GM10266 (cell line): ENCODE results near the gene ASXL3.

Experiments
- DNase-seq: peaks from one replicate; pipeline ENCODE4 v3.0.0; 2012; ENCODE audit errors: extremely low spot score
- TF ChIP-seq, protein P1 (sequence below): IDR thresholded peaks from 2 replicates; pipeline ENCODE4 v1.5.1; 2012; ENCODE audit warnings: mild to moderate bottlenecking, low read depth; ENCODE audit not compliant: control insufficient read depth, insufficient read depth; ENCODE audit errors: missing control alignments

ASXL3 gene

DNA sequence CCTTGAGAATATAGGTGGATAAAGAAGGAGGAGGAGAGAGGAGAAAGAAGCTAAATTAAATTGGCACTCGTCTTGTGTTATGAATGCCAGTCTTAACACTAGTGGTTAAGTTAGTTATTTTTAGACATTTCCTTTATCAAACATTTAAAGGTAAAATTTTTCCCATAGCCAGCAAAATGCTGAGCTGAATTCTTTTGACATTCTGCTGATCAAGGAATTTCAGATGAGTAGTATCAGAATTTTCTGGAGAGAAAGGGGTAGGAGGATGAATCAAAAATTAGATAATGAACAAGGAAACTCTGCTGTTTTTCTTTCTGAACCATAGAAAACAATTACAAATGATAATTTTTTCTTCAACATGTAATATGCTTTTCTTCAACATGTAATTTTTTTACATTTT is 52.5 kb downstream of the ASXL3 start:
- DNase-seq, result no peak
- TF ChIP-seq, protein P1, sequence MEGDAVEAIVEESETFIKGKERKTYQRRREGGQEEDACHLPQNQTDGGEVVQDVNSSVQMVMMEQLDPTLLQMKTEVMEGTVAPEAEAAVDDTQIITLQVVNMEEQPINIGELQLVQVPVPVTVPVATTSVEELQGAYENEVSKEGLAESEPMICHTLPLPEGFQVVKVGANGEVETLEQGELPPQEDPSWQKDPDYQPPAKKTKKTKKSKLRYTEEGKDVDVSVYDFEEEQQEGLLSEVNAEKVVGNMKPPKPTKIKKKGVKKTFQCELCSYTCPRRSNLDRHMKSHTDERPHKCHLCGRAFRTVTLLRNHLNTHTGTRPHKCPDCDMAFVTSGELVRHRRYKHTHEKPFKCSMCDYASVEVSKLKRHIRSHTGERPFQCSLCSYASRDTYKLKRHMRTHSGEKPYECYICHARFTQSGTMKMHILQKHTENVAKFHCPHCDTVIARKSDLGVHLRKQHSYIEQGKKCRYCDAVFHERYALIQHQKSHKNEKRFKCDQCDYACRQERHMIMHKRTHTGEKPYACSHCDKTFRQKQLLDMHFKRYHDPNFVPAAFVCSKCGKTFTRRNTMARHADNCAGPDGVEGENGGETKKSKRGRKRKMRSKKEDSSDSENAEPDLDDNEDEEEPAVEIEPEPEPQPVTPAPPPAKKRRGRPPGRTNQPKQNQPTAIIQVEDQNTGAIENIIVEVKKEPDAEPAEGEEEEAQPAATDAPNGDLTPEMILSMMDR, result no peak

DNA sequence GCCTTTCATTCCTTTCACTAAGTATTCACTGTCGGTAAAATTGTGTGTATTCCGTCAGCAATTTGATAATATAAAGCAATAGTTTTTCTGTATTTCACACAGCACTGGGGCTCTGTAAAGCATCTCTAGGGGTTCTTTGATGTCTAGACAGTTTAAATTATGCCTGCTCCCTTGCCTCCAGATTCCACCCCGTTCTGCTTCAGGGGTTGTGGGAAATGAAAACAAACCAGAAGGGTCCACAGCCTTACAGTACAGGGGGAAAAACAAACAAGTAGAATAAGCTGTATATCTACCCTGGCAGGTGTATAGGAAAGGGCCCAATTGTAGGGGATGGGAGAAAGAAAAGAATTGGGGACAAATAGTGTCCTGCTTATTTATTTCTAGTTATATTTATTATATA is 63.1 kb downstream of the ASXL3 start:
- TF ChIP-seq, protein P1, result no peak
- DNase-seq, result no peak

DNA sequence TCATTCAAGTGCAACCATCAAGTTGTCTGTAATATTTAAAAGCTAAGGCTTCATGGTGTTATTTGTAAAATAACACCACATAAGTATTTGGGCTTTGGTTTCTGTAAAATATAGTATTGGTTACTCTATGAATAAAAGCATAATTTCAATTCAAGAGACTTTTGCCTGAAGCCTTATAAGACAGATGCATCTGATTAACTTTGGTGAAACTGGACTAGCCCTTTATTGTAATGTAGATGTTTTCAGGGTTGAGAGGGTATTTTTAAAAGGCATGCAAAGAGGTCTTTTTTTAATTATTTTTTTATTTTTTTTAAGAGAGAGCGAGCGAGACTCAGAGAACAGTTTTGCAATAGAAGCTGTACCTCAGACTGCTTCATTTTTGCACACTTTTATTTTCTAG is 66.5 kb downstream of the ASXL3 start:
- TF ChIP-seq, protein P1, result no peak
- DNase-seq, result no peak

DNA sequence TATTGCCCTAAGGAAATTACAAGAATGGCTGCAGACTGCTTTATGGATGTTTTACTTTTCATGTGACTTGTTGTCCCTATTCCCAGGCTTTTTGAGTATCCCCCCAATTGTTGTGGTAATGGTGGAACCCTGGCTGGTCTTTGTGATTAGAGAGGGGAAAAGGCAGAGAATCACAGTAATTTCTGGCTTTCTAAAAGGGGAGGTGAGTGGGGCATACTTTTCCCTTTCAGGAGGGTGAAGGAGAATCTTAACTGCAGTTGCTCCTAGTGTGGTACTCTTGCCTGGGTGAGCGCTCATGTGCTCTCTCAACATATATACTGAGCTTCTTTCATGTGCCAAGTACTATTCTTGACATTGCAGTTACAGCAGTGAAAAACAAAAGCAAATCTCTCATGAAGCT is 69.3 kb downstream of the ASXL3 start:
- DNase-seq, result no peak

DNA sequence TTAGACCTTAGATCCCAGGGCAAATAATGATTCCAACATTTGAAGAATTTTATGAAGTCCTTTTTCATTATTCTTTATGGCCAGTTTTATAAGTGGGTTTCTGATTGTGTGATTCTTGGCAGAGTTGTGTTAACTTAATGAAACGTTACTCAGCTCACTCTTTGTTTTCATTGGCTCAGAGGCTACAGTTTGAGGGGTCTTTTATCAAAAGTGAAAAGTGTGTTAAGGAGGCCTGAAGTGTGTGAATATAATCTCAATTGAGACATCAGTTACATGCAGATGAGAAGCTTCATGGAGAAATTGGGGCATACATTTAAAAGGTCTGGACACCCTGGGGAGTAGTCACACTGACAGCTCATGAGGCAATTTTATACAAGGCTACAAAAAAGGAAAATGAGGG is 74.6 kb downstream of the ASXL3 start:
- TF ChIP-seq, protein P1, result no peak

More for the DNA sequence above, 69.3 kb downstream of the ASXL3 start:
- TF ChIP-seq, protein P1, result no peak

DNA sequence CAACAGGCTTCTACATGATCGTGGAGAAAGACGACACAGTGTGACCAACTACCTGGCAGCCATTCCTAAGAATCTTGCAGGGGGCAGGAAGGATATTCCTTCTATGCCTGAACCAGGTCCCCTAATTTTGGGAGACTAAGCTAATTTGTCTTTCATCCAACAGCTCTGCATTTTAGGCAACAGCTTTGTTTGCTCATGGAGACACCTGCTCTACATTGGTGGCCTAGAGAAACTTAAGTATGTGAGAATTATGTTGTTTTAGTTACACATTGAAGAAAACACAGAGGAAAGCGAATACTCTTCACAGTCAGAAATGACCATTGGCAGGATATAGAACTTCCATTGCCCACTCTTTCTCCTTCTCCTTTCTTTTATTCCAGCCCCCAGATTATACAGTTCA is 75.2 kb downstream of the ASXL3 start:
- TF ChIP-seq, protein P1, result no peak
- DNase-seq, result no peak

More for the DNA sequence above, 74.6 kb downstream of the ASXL3 start:
- no peak for DNase-seq

DNA sequence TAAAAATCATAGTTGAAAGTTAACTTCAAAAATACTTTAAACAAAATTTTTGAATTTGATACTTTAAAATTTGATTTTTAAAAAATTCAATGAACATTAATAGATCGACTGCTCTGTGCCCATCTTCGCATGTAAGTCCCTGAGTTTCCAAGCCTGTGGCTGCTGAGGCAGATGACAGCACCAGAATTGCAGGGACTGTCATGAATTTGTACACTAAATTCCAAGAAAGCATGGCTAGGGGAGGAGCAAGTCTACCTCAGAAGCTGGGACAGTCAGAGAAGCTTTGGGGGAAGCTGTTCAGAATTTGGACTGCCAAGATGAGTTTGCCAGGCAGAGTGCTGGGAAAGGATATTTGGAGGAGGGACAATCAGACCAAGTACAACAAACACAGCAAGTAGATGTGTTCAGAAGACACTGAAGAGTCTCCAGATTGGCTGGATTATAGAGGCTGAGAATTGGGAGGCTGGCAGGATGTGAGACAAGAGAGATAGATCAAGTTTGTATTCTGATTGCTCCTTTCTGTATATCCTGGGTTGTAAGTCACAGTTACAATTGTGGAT is 79.0 kb downstream of the ASXL3 start:
- TF ChIP-seq, protein P1, result no peak
- no peak for DNase-seq
